ENCODE measurements around the gene TFEB. TPM values are rescaled to one million over a fixed set of nuclear protein-coding genes. Genes with fewer than 3 reads are reported as not detected.

Gene TFEB
- polyA plus RNA-seq, 1 donor (not counting 4 experiments of a cell fraction or from before 2014, with no cell fraction given): 4.3 TPM

- peaks cover 0 to 1% of the 10 kb centered on the region in 2 experiments for H3K36me3 ChIP-seq (ENCODE audit: control insufficient read depth in 2 of 2, extremely low read depth in 1 of 2, insufficient read depth in 2 of 2, low read length in 2 of 2)
- FAIRE-seq (peak; percentile 63), DNase-seq (ENCODE audit: low read depth, low spot score) (no peak)
- H2AFZ ChIP-seq (ENCODE audit: control insufficient read depth, low read length): no peak overlapping the region
- TF ChIP-seq, protein P1, sequence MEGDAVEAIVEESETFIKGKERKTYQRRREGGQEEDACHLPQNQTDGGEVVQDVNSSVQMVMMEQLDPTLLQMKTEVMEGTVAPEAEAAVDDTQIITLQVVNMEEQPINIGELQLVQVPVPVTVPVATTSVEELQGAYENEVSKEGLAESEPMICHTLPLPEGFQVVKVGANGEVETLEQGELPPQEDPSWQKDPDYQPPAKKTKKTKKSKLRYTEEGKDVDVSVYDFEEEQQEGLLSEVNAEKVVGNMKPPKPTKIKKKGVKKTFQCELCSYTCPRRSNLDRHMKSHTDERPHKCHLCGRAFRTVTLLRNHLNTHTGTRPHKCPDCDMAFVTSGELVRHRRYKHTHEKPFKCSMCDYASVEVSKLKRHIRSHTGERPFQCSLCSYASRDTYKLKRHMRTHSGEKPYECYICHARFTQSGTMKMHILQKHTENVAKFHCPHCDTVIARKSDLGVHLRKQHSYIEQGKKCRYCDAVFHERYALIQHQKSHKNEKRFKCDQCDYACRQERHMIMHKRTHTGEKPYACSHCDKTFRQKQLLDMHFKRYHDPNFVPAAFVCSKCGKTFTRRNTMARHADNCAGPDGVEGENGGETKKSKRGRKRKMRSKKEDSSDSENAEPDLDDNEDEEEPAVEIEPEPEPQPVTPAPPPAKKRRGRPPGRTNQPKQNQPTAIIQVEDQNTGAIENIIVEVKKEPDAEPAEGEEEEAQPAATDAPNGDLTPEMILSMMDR (optimal IDR thresholded peaks at IDR 0.05 in 1 of 3, IDR thresholded peaks at IDR 0.05 in 1 of 3, conservative IDR thresholded peaks at IDR 0.05 in 1 of 3; ENCODE audit: extremely low read depth in 1 of 3, insufficient read depth in 2 of 3, low read length in 3 of 3): no peak
- no peak for TF ChIP-seq EZH2 (IDR thresholded peaks at IDR 0.05; ENCODE audit: low read length)
- peak overlapping the region; percentile 46 for H3K27ac ChIP-seq (ENCODE audit: control insufficient read depth, insufficient read depth, low read length)
- no peaks in the 10 kb centered on the region for H4K20me1 ChIP-seq (ENCODE audit: control insufficient read depth, extremely low read depth, insufficient read depth, low read length)
- no peaks in the 10 kb centered on the region for H3K27me3 ChIP-seq (ENCODE audit: control insufficient read depth, extremely low read depth, insufficient read depth, low read length)
- H3K79me2 ChIP-seq (ENCODE audit: control insufficient read depth, insufficient read depth, low read length): no peaks in the 10 kb centered on the region
- H3K9me1 ChIP-seq (ENCODE audit: control insufficient read depth, extremely low read depth, insufficient read depth, low read length): no peaks in the 10 kb centered on the region
- no peaks in the 10 kb centered on the region for H3K9me3 ChIP-seq (ENCODE audit: control insufficient read depth, low read depth, low read length)
- no peak overlapping the region for H3K9ac ChIP-seq (ENCODE audit: control insufficient read depth, extremely low read depth, insufficient read depth, low read length)
- dilution Hi-C loops (cut with MboI; ENCODE audit: extremely low pct_ligation_motif_present, low sequenced_read_pairs): no loop called here
- peaks cover 39% of the 10 kb centered on the region for H3K4me1 ChIP-seq (ENCODE audit: control insufficient read depth, extremely low read depth, insufficient read depth, low read length)
- no peak overlapping the region for H3K4me3 ChIP-seq (ENCODE audit: control insufficient read depth in 2 of 3, extremely low read depth in 1 of 3, insufficient read depth in 2 of 3, low read depth in 1 of 3, low read length in 3 of 3)
- H3K4me2 ChIP-seq (ENCODE audit: control insufficient read depth, extremely low read depth, insufficient read depth, low read depth, low read length): peak overlapping the region; percentile 59
These were observed 21.6 kb downstream of the TFEB start for GRCh38 chr6:41713650-41714291.

GRCh38 chr6:41713159-41713649 is 22.2 kb downstream of the TFEB start:
- H3K9ac ChIP-seq (ENCODE audit: control insufficient read depth, extremely low read depth, insufficient read depth, low read length): no peak overlapping the region
- no peak overlapping the region for H3K4me3 ChIP-seq (ENCODE audit: control insufficient read depth in 2 of 3, extremely low read depth in 1 of 3, insufficient read depth in 2 of 3, low read depth in 1 of 3, low read length in 3 of 3)

More at GRCh38 chr6:41713159-41713649, 22.2 kb downstream of the TFEB start:
- Histone ChIP-seq H3K9me1 (ENCODE audit: control insufficient read depth, extremely low read depth, insufficient read depth, low read length) (no peaks in the 10 kb centered on the region), H3K27me3 (ENCODE audit: control insufficient read depth, extremely low read depth, insufficient read depth, low read length) (no peaks in the 10 kb centered on the region), H4K20me1 (ENCODE audit: control insufficient read depth, extremely low read depth, insufficient read depth, low read length) (no peaks in the 10 kb centered on the region), H2AFZ (ENCODE audit: control insufficient read depth, low read length) (no peak overlapping the region), H3K4me2 (ENCODE audit: control insufficient read depth, extremely low read depth, insufficient read depth, low read depth, low read length) (peak overlapping the region; percentile 59), H3K79me2 (ENCODE audit: control insufficient read depth, insufficient read depth, low read length) (no peaks in the 10 kb centered on the region), H3K36me3 (ENCODE audit: control insufficient read depth in 2 of 2, extremely low read depth in 1 of 2, insufficient read depth in 2 of 2, low read length in 2 of 2) (peaks cover 0 to 1% of the 10 kb centered on the region in 2 experiments), H3K9me3 (ENCODE audit: control insufficient read depth, low read depth, low read length) (no peaks in the 10 kb centered on the region), H3K27ac (ENCODE audit: control insufficient read depth, insufficient read depth, low read length) (peak overlapping the region; percentile 46), H3K4me1 (ENCODE audit: control insufficient read depth, extremely low read depth, insufficient read depth, low read length) (peaks cover 33% of the 10 kb centered on the region)
- TF ChIP-seq, protein P1 (optimal IDR thresholded peaks at IDR 0.05 in 1 of 3, IDR thresholded peaks at IDR 0.05 in 1 of 3, conservative IDR thresholded peaks at IDR 0.05 in 1 of 3; ENCODE audit: extremely low read depth in 1 of 3, insufficient read depth in 2 of 3, low read length in 3 of 3): no peak
- TF ChIP-seq EZH2 (IDR thresholded peaks at IDR 0.05; ENCODE audit: low read length): no peak
- dilution Hi-C loops (cut with MboI; ENCODE audit: extremely low pct_ligation_motif_present, low sequenced_read_pairs): no loop called here
- FAIRE-seq (peak; percentile 53), DNase-seq (ENCODE audit: low read depth, low spot score) (no peak)
